HG02943 (cell line): ENCODE results near the gene EPB41L2.
"Not testable (repeated sequence)": the region's sequence is repeated elsewhere in the genome, so short reads cannot be mapped to it uniquely, and the experiment has no call there.

Source experiments
- ATAC-seq: cut with Tn5 transposase; IDR thresholded peaks from one replicate; pipeline ENCODE4 v1.9.1; 2021; ENCODE audit warnings: mild to moderate bottlenecking, low read depth, moderate library complexity; ENCODE audit not compliant: unreplicated experiment

EPB41L2 gene

GRCh38 chr6:131038597-131039344, 24.3 kb downstream of the EPB41L2 start:
- no peak for ATAC-seq

DNA sequence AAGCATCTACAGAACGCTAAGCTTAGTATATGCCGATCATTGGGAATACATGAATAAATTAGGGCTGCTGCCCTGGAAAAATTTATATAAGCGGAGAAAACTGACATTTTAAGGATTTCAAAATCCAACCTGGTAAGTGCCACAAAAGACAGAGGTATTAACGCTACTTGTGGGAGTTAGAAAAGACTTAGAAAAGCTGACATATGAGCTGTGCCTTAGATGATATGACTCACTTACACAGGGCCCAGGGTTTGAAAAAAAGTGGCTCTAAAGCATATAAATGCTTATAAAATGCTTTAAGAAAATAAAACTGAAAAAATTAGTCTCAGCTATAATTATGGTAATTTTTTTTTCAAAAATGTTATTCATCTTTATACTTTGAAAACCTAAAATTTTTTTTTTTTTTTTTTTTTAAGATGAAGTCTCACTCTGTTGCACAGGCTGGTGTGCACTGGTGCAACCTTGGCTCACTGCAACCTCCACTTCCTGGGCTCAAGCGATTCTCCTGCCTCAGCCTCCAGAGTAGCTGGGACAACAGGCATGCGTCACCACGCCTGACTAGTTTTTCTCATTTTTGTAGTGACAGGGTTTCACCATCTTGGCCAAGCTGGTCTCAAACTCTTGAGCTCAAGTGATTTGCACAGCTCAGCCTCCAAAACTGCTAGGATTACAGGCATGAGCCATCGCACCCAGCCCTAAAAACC, 25.7 kb downstream of the EPB41L2 start:
- no peak for ATAC-seq

GRCh38 chr6:131036601-131037000, 26.4 kb downstream of the EPB41L2 start:
- no peak for ATAC-seq

DNA sequence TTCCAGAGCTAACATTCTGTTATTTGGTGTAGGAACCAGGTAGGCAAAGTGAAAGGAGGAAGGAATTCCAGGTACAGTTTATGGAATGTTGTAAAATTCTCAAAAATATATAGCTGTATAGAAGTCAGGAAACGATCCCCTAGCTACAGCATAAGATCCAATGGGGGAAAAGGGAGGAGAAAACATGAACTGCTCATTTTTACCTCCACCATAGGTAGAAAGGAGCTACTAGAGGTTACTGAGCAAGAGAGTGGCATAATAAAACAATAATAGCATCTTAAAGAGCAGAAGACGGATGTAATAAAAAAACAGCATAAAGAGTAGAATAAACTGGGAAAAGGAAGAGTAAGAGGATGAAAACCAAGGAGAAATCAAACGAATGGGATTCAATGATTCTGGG, 26.9 kb downstream of the EPB41L2 start:
- ATAC-seq: no peak

DNA sequence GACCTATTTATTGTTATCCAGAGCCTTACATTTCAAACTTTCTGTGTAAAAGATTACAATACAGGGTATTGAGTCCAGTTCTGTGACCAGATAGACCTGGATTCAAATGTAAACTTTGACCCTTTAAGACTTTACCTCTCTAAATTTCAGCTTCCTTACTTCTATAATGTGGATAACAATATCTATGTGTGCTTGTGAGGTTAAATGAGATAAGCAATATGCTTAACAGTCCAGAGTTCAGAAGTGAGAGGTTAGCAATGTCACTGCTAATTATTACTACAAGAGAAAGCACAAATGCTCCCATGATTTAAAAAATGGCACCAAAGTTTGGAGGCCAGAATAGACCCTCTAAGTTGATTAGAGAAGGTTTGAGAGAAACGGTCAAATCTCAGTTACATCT, 27.5 kb downstream of the EPB41L2 start:
- no peak for ATAC-seq

DNA sequence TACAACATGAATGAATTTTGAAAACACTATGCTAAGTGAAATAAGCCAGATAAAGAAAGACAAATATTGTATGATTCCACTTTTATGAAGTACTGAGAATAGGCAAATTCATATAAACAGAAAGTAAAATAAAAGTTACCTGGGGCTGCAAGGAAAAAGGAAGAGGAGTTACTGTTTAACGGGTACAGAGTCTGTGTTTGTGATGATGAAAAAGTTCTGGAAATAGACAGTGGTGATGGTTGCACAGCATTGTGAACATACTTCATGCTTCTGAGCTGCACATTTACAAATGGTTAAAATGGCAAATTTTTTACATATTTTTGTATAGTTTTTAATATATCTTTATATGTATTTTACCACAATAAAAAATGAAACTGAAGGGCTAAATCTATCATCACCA, 29.4 kb downstream of the EPB41L2 start:
- ATAC-seq: no peak

DNA sequence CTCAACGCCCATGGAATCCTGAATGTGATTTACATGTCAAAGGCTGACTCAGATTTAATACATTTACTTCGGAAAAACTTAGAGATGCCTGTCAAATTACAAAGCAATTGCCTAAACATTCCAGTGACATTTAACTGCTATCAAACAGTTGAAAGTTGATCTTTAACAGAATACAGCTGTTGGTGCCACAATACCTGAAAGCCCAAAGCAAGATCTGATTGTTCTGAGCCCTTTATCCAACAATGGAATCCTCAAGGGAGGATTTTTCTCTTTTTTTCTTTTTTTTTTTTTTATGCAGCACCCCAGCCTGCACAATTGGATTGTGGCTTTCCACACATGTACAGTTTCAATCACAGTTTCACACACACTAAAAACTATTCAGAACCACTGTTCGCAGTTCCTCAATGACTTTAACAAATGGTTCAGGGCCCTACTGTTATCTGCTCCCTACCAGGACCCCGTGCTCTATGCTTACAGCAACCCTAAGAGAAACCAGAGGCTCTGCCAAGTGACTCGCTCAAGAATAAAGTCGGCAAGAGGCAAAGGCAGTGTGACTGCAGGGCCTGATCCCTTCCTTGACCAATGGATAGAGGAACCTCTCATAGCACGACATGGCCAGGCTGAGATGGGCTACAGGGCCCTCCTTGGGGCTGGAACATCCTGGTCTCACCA, 33.3 kb downstream of the EPB41L2 start:
- ATAC-seq: no peak

- no peak for ATAC-seq
These were observed 35.7 kb downstream of the EPB41L2 start for GRCh38 chr6:131027326-131027725.

- ATAC-seq: no peak
These were observed 36.8 kb downstream of the EPB41L2 start for GRCh38 chr6:131026243-131026642.

GRCh38 chr6:131024565-131024964, 38.5 kb downstream of the EPB41L2 start:
- no peak for ATAC-seq

DNA sequence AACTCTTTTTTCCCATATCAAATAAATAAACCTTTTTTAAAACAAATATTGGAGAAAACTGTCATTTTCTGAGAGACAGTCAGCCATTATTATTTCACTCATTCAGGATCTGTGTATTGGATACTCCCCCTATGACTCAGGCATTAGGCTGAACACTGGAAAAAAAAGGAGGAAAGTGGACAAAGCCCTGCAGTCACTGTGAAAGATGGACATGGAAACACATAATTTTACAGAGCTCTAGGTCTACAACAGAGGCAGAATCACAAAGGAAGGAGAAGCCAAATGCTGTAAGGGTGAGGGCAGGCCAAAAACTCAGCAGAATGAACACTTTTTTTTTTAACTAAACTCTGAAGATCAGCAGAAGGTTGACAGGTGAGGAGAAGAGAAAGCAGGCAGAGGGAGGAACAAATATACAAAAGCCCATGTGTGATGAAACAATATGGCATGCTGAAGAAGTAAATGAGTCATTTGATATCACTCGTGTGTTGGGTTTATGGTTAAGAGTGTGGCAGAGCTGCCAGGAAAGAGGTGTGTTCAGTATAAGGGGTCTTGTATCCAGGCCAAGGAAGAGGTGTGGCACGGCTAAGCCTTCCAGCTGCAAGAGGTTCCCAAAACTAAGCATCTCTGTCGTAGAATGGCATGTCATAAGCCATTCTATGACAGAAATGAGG, 39.1 kb downstream of the EPB41L2 start:
- no peak for ATAC-seq

- no peak for ATAC-seq
These were observed 40.4 kb downstream of the EPB41L2 start for GRCh38 chr6:131022691-131023090.

DNA sequence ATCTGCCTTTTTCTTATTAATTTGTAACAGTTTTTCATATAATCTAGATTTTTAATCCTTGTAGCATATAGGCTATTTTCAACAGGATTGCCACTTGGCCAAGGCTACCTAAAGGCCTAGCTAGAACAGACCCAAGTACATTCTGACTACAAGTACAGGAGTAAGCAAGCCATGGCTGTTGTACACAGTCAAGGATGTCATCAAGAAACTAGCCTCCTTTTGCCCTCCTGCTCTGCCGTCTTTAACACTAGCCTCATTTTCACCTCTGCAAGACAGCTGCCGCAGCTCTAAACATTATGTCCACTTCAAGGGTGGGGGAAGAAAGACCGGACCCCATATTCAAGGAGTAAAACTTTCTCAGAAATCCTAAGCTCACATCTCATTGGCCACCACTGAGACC, 45.1 kb downstream of the EPB41L2 start:
- no peak for ATAC-seq

- ATAC-seq: no peak
These were observed 47.3 kb downstream of the EPB41L2 start for GRCh38 chr6:131015630-131016263.

DNA sequence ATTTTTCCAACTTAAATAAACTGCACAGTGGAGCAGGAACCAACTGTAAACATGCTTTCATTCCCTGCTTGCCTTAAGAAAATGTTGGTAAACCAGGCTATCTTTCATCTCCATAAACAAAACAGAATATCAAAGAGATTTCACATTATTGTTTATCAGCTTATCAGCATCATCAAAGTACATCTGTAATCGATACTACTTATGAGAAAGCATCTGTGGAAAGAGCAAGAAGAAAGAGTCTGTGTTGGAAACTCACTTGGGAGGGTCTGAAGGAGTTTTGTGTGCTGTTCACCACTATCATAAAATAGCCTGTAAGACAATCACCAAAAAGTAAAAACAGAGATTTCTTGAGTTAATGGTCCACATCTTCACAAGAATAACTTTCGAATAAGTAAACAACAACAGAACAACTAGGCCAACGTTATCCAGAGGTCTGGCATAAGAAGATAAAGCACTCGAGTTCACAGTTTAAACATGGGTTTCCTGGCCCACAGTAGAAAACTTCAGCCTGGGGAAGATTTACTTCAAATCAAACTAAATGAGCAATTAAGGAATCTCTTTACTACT, 47.9 kb downstream of the EPB41L2 start:
- ATAC-seq: no peak

GRCh38 chr6:131014080-131014776, 48.8 kb downstream of the EPB41L2 start:
- ATAC-seq: no peak

- ATAC-seq: no peak
These were observed 49.5 kb downstream of the EPB41L2 start for GRCh38 chr6:131013495-131013894.

GRCh38 chr6:131009790-131010189, 53.3 kb downstream of the EPB41L2 start:
- no peak for ATAC-seq

- ATAC-seq: not testable (repeated sequence)
These were observed 54.1 kb downstream of the EPB41L2 start for GRCh38 chr6:131008965-131009364.

GRCh38 chr6:131007964-131008363, 55.1 kb downstream of the EPB41L2 start:
- ATAC-seq: not testable (repeated sequence)
